LNCaP clone FGC (cell line): ENCODE measurements around the gene ABCG8.

ENCODE experiments used
- DNase-seq: peaks from one replicate; pipeline ENCODE4 v3.0.0-alpha.2; 2011; ENCODE audit warnings: low read depth
- H3K4me3 ChIP-seq: 2 replicates; pipeline ENCODE4 v1.5.1; 2011; ENCODE audit warnings: mild to moderate bottlenecking, low read depth, low read length, control low read depth
- CTCF ChIP-seq: IDR thresholded peaks from 2 replicates; pipeline ENCODE4 v1.5.1; 2012; ENCODE audit warnings: mild to moderate bottlenecking; ENCODE audit not compliant: control insufficient read depth, insufficient read depth; ENCODE audit errors: extremely low read depth

Gene ABCG8

GRCh38 chr2:43838560-43839267 is at the start of gene ABCG8, which contains the start of gene ABCG5:
ABCG8 (plus strand) TSS chr2:43838971; CDS start chr2:43839054, 83 bp downstream.
ABCG5 (minus strand) TSS chr2:43838839; CDS start chr2:43838679, 160 bp downstream.
- H3K4me3 ChIP-seq, result no peak within 1 kb of the TSS
- no peak for DNase-seq
- TF ChIP-seq CTCF, result no peak

- DNase-seq, result no peak
- H3K4me3 ChIP-seq, result no peak overlapping the region
- TF ChIP-seq CTCF, result no peak
Measured at GRCh38 chr2:43790147-43790546, 48.6 kb upstream of the ABCG8 start.

GRCh38 chr2:43791035-43791765 is 47.6 kb upstream of the ABCG8 start:
- no peak for DNase-seq
- TF ChIP-seq CTCF, result no peak
- H3K4me3 ChIP-seq, result no peak overlapping the region

- no peak overlapping the region for H3K4me3 ChIP-seq
- no peak for TF ChIP-seq CTCF
- DNase-seq, result no peak
Measured at GRCh38 chr2:43792653-43793052, 46.1 kb upstream of the ABCG8 start.

GRCh38 chr2:43794956-43795355 is 43.8 kb upstream of the ABCG8 start:
- no peak for DNase-seq
- no peak for TF ChIP-seq CTCF
- no peak overlapping the region for H3K4me3 ChIP-seq

GRCh38 chr2:43796206-43796605 is 42.6 kb upstream of the ABCG8 start:
- H3K4me3 ChIP-seq, result no peak overlapping the region
- no peak for DNase-seq
- TF ChIP-seq CTCF, result no peak
